NT2/D1 (cell line): ENCODE data around the gene BACE2.

ENCODE experiments used
- SUZ12 ChIP-seq: IDR thresholded peaks from 2 replicates; pipeline ENCODE4 v1.6.1; 2011; ENCODE audit not compliant: insufficient read length, insufficient read depth; ENCODE audit errors: extremely low read depth
- YY1 ChIP-seq: IDR thresholded peaks from 2 replicates; pipeline ENCODE4 v1.6.1; 2011; ENCODE audit not compliant: insufficient read length, insufficient read depth
- ZNF274 ChIP-seq: IDR thresholded peaks from 2 replicates; pipeline ENCODE4 v1.6.1; 2011; ENCODE audit warnings: mild to moderate bottlenecking, low read depth, low read length

DNA sequence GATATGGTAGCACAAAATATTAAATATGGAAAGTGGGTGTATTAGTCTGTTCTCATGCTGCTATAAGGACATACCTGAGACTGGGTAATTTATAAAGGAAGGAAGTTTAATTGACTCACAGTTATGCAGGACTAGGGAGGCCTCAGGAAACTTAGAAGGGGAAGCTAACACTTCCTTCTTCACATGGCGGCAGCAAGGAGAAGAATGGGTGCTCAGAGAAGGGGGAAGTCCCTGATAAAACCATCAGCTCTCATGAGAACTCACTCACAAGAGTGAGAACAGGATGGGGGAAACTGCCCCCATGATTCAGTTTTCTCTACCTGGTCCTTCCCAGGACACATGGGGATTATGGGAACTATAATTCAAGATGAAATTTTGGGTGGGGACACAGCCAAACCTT, 15.8 kb upstream of the BACE2 start:
- TF ChIP-seq ZNF274: no peak
- TF ChIP-seq YY1: no peak
- TF ChIP-seq SUZ12: no peak
